ENCODE measurements around the gene SYCE3. TPM values are rescaled to one million over a fixed set of nuclear protein-coding genes. Genes with fewer than 3 reads are reported as not detected.

The SYCE3 gene
- total and polyA plus RNA-seq, 9 of the 15 experiments (the other 6 are each of a cell fraction or from before 2014, with no cell fraction given) = 0.56 TPM; not detected in 8

DNA sequence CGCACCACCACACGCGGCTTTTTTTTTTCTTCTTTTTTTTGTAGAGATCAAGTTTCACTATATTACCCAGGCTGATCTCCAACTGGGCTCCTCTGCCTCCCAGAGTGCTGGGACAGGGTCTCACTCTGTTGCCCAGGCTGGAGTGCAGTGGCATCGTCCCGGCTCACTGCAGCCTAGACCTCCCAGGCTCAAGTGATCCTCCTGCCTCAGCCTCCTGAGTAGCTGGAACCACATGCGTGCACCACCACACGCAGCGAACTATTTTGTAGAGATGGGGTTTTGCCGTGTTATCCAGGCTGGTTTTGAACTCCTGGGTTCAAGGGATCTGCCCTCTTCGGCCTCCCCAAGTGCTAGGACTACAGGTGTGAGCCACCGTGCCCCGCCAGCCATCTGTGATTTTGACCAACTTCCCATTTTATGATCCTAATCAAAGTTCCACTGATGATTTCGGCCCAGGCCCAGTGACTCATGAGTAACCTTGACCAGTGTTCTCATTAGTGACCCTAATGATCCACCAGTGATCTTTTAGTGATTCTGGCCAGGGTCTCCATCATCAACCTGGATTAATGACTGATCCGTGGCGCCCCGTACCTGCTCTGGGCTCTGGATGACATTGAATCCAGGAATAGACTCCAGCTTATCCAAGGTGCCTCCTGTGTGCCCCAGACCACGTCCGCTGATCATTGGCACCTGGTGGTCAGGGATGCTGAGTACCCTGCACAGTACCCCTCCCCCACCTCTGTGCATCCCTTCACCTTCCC, 34.6 kb downstream of the SYCE3 start:
- intact Hi-C loops (cut with micrococcal nuclease) = loop anchor here (5.0 kb wide), 1 partner anchor 34 kb away; the partner anchor contains the start of gene SYCE3
- H3K9me3 ChIP-seq (replicated peaks; ENCODE audit: control insufficient read depth, insufficient read depth, low read depth, low read length) = 0 out of 2 replicates have a peak, but pooled peaks cover 2% of the 10 kb centered on the region
- H2AFZ ChIP-seq (ENCODE audit: low read depth, low read length) = no peak overlapping the region
- H3K9me1 ChIP-seq (ENCODE audit: control insufficient read depth, insufficient read depth, low read length) = no peaks in the 10 kb centered on the region
- H3K79me2 ChIP-seq (ENCODE audit: control insufficient read depth, insufficient read depth, low read length) = peaks cover 34% of the 10 kb centered on the region
- in situ Hi-C loops (cut with MboI) = no loop called here
- CTCF ChIA-PET (ENCODE audit: low intra/inter-chr PET ratio) = no interaction called here
- H3K4me1 ChIP-seq (replicated peaks in 1 of 2; ENCODE audit: control insufficient read depth in 2 of 2, insufficient read depth in 2 of 2, low read length in 2 of 2) = peaks cover 8 to 79% of the 10 kb centered on the region in 2 experiments; a peak in 4 of 5 replicates
- peaks cover 17% of the 10 kb centered on the region; the same call in 1 of the 3 replicates for H3K36me3 ChIP-seq (ENCODE audit: control insufficient read depth, insufficient read depth, low read length)
- no peak overlapping the region for H3K4me3 ChIP-seq
- H3K27me3 ChIP-seq (ENCODE audit: control insufficient read depth in 2 of 2, insufficient read depth in 2 of 2, low read length in 2 of 2) = no peaks in the 10 kb centered on the region
- no peak overlapping the region for H3K4me2 ChIP-seq (ENCODE audit: insufficient read depth, low read length)
- H4K20me1 ChIP-seq (replicated peaks; ENCODE audit: control insufficient read depth, insufficient read depth, low read length) = peaks cover 12% of the 10 kb centered on the region; the same call in 1 of the 2 replicates
- FAIRE-seq (no peak), ATAC-seq (no peak), DNase-seq (ENCODE audit: extremely low read depth in 1 of 4, low spot score in 3 of 4) (no peak)
- POLR2A ChIA-PET = interaction anchor here (1.3 to 2.3 kb wide), 4 partner anchors 12 to 35 kb away, joined by 4 to 8 read pairs (median 5); partner anchors contain the start of genes LMF2, NCAPH2 and SYCE3
- H3K27ac ChIP-seq (ENCODE audit: extremely low read depth, low read depth, low read length) = no peak overlapping the region
- BruUV-seq (replicated peaks) = no TSS peak
- 89% methylated on average over 13 of the region's 18 CpGs for WGBS (ENCODE audit: insufficient coverage, low coverage, missing lambda C conversion rate)
- no peak overlapping the region for H3K9ac ChIP-seq (ENCODE audit: insufficient read depth in 1 of 2, low read depth in 2 of 2, low read length in 2 of 2)
- TF ChIP-seq SRSF1 (IDR thresholded peaks at IDR 0.05; ENCODE audit: low read depth, low read length) = no peak
- TF ChIP-seq, protein P1, sequence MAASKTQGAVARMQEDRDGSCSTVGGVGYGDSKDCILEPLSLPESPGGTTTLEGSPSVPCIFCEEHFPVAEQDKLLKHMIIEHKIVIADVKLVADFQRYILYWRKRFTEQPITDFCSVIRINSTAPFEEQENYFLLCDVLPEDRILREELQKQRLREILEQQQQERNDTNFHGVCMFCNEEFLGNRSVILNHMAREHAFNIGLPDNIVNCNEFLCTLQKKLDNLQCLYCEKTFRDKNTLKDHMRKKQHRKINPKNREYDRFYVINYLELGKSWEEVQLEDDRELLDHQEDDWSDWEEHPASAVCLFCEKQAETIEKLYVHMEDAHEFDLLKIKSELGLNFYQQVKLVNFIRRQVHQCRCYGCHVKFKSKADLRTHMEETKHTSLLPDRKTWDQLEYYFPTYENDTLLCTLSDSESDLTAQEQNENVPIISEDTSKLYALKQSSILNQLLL (CRISPR knock-in tag; IDR thresholded peaks at IDR 0.05; ENCODE audit: borderline replicate concordance) = no peak
- no peak for TF ChIP-seq MED1 (CRISPR knock-in tag; IDR thresholded peaks at IDR 0.05; ENCODE audit: borderline replicate concordance)
- TF ChIP-seq ZFX (CRISPR knock-in tag; IDR thresholded peaks at IDR 0.05) = no peak
- TF ChIP-seq E2F3 (CRISPR knock-in tag; IDR thresholded peaks at IDR 0.05) = no peak
- TF ChIP-seq, protein P2, sequence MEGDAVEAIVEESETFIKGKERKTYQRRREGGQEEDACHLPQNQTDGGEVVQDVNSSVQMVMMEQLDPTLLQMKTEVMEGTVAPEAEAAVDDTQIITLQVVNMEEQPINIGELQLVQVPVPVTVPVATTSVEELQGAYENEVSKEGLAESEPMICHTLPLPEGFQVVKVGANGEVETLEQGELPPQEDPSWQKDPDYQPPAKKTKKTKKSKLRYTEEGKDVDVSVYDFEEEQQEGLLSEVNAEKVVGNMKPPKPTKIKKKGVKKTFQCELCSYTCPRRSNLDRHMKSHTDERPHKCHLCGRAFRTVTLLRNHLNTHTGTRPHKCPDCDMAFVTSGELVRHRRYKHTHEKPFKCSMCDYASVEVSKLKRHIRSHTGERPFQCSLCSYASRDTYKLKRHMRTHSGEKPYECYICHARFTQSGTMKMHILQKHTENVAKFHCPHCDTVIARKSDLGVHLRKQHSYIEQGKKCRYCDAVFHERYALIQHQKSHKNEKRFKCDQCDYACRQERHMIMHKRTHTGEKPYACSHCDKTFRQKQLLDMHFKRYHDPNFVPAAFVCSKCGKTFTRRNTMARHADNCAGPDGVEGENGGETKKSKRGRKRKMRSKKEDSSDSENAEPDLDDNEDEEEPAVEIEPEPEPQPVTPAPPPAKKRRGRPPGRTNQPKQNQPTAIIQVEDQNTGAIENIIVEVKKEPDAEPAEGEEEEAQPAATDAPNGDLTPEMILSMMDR (IDR thresholded peaks at IDR 0.05 in 2 of 3, conservative IDR thresholded peaks at IDR 0.05 in 1 of 3; ENCODE audit: insufficient read depth in 2 of 3, low read depth in 1 of 3, low read length in 3 of 3) = no peak
- TF ChIP-seq, protein P3, sequence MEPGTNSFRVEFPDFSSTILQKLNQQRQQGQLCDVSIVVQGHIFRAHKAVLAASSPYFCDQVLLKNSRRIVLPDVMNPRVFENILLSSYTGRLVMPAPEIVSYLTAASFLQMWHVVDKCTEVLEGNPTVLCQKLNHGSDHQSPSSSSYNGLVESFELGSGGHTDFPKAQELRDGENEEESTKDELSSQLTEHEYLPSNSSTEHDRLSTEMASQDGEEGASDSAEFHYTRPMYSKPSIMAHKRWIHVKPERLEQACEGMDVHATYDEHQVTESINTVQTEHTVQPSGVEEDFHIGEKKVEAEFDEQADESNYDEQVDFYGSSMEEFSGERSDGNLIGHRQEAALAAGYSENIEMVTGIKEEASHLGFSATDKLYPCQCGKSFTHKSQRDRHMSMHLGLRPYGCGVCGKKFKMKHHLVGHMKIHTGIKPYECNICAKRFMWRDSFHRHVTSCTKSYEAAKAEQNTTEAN (CRISPR knock-in tag; IDR thresholded peaks at IDR 0.05) = no peak
- no peak for TF ChIP-seq EWSR1 (IDR thresholded peaks at IDR 0.05; ENCODE audit: borderline replicate concordance, low read depth, partially characterized antibody)
- TF ChIP-seq PHF8 (IDR thresholded peaks at IDR 0.05; ENCODE audit: borderline replicate concordance, low read length) = no peak
- no peak for TF ChIP-seq SNIP1 (IDR thresholded peaks at IDR 0.05; ENCODE audit: low read depth)
- TF ChIP-seq ZNF212 (CRISPR knock-in tag; IDR thresholded peaks at IDR 0.05) = no peak
- TF ChIP-seq ZNF24 (IDR thresholded peaks at IDR 0.05) = no peak
- no peak for TF ChIP-seq HDAC2 (IDR thresholded peaks at IDR 0.05)
- TF ChIP-seq FOXM1 (IDR thresholded peaks at IDR 0.05; ENCODE audit: low read depth) = no peak
- no peak for TF ChIP-seq FOXM1 (CRISPR knock-in tag; IDR thresholded peaks at IDR 0.05; ENCODE audit: low read depth)
- TF ChIP-seq TOE1 (IDR thresholded peaks at IDR 0.05; ENCODE audit: borderline replicate concordance) = no peak
- no peak for TF ChIP-seq TOE1 (CRISPR knock-in tag; IDR thresholded peaks at IDR 0.05; ENCODE audit: borderline replicate concordance, low read depth)
- no peak for TF ChIP-seq PTRF (tag; IDR thresholded peaks at IDR 0.05)

Measured in K562 (cell line).